B cell (primary cell): ENCODE data around the gene TP63. TPM values are rescaled to one million over a fixed set of nuclear protein-coding genes. Genes with fewer than 3 reads are reported as not detected.

ENCODE experiments used
- ATAC-seq: fragments of 200-7000 bp; cut with Tn5 transposase; one replicate; pipeline ENCODE4 v1.10.0; 2021; ENCODE audit warnings: low read depth, mild to moderate bottlenecking, moderate number of reproducible peaks, moderate library complexity
- CTCF ChIA-PET: fragments of 350-600 bp; sonication (Branson Sonifier 250); formaldehyde crosslinking; loops from one replicate; lab custom pipeline; 2021; ENCODE audit warnings: antibody characterized with exemption, inconsistent platforms; lab: Charles Lee
- POLR2A ChIA-PET: fragments of 350-600 bp; sonication (Branson Sonifier 250); formaldehyde crosslinking; loops from one replicate; lab custom pipeline; 2021; ENCODE audit warnings: antibody characterized with exemption; lab: Charles Lee
- DNase-seq: peaks from one replicate; pipeline ENCODE4 v3.0.0; 2013
- H2AFZ ChIP-seq: 2 replicates; pipeline ENCODE4 v1.6.1; 2012; ENCODE audit warnings: mild to moderate bottlenecking, low read depth, low read length; ENCODE audit not compliant: insufficient read depth, poor library complexity, severe bottlenecking
- H3K27ac ChIP-seq, 2 donors: 1 replicate in 1 of 2; 2 replicates in 1 of 2; pipeline ENCODE4 v1.5.1; 2012 to 2013; ENCODE audit warnings: low read length in 2 of 2, mild to moderate bottlenecking in 2 of 2, moderate library complexity in 1 of 2
- H3K27me3 ChIP-seq, 4 experiments: fragments of 200-600 bp in 1 of 4; sonication (generic) in 1 of 4; replicated peaks in 1 of 4; 1 replicate in 2 of 4; 2 replicates in 2 of 4; pipeline versions ENCODE4 v1.6.1 to v1.7.0; 2013 to 2016; ENCODE audit warnings: low read length in 3 of 4, mild to moderate bottlenecking in 2 of 4, mixed read lengths in 1 of 4, moderate library complexity in 1 of 4; ENCODE audit not compliant: insufficient read depth in 4 of 4, control insufficient read depth in 3 of 4; ENCODE audit errors: control extremely low read depth in 1 of 4
- H3K36me3 ChIP-seq, 2 experiments: replicated peaks in 1 of 2; 1 replicate in 1 of 2; 2 replicates in 1 of 2; pipeline versions ENCODE4 v1.6.1 to v1.7.1; 2013; ENCODE audit warnings: low read length in 1 of 2; ENCODE audit not compliant: insufficient read depth in 2 of 2, control insufficient read depth in 1 of 2; ENCODE audit errors: control extremely low read depth in 1 of 2, extremely low read depth in 1 of 2
- H3K4me1 ChIP-seq, 2 donors: fragments of 200-600 bp in 1 of 2; sonication (generic) in 1 of 2; 1 replicate in 1 of 2; 2 replicates in 1 of 2; pipeline versions ENCODE4 v1.5.1 to v1.6.1; 2013 to 2017; ENCODE audit warnings: low read length in 2 of 2; ENCODE audit not compliant: control insufficient read depth in 2 of 2, insufficient read depth in 2 of 2
- H3K4me2 ChIP-seq: replicated peaks from 2 replicates; pipeline ENCODE3; 2012; ENCODE audit warnings: mild to moderate bottlenecking, low read depth, low read length; ENCODE audit not compliant: poor library complexity, severe bottlenecking
- H3K4me3 ChIP-seq, 5 experiments: fragments of 200-600 bp in 1 of 5; sonication (generic) in 1 of 5; 1 replicate in 3 of 5; 2 replicates in 2 of 5; pipeline versions ENCODE4 v1.5.1 to v1.7.0; 2011 to 2016; ENCODE audit warnings: low read length in 4 of 5, mild to moderate bottlenecking in 4 of 5, low read depth in 2 of 5, control low read depth in 1 of 5, moderate library complexity in 1 of 5; ENCODE audit not compliant: insufficient read depth in 1 of 5; ENCODE audit errors: control extremely low read depth in 1 of 5, extremely low read depth in 1 of 5
- H3K79me2 ChIP-seq: fragments of 200-600 bp; sonication (generic); one replicate; pipeline ENCODE4 v1.6.0; 2016; ENCODE audit warnings: low read length; ENCODE audit not compliant: control insufficient read depth, insufficient read depth
- H3K9ac ChIP-seq: fragments of 200-600 bp; sonication (generic); 2 replicates; pipeline ENCODE4 v1.6.1; 2017; ENCODE audit warnings: mild to moderate bottlenecking, low read length, moderate library complexity
- H3K9me3 ChIP-seq, 3 donors: one replicate each; pipeline versions ENCODE4 v1.6.1 to v1.7.1; 2013; ENCODE audit warnings: low read length in 2 of 3; ENCODE audit not compliant: control insufficient read depth in 2 of 3, insufficient read depth in 1 of 3; ENCODE audit errors: control extremely low read depth in 1 of 3
- H4K20me1 ChIP-seq: 2 replicates; pipeline ENCODE4 v1.6.0; 2012; ENCODE audit warnings: mild to moderate bottlenecking, low read length; ENCODE audit not compliant: insufficient read depth, control insufficient read depth, poor library complexity, severe bottlenecking
- H3K27ac Mint-ChIP-seq: one replicate; pipeline ENCODE4 v1.8.0; 2021; ENCODE audit warnings: mixed read lengths
- H3K27me3 Mint-ChIP-seq: one replicate; pipeline ENCODE4 v1.8.0; 2021; ENCODE audit warnings: mixed read lengths
- H3K4me1 Mint-ChIP-seq: one replicate; pipeline ENCODE4 v1.8.0; 2021; ENCODE audit warnings: mixed read lengths
- H3K4me3 Mint-ChIP-seq: one replicate; pipeline ENCODE4 v1.8.0; 2021; ENCODE audit warnings: mixed read lengths
- H3K9me3 Mint-ChIP-seq: one replicate; pipeline ENCODE4 v1.8.0; 2022; ENCODE audit warnings: mixed read lengths; ENCODE audit not compliant: insufficient read depth
- CTCF ChIP-seq: fragments of 200-600 bp; IDR thresholded peaks from one replicate; pipeline ENCODE4 v1.8.0; 2022; ENCODE audit warnings: antibody characterized with exemption, mild to moderate bottlenecking
- EZH2 ChIP-seq: IDR thresholded peaks from 2 replicates; pipeline ENCODE4 v1.6.1; 2012; ENCODE audit warnings: borderline replicate concordance, low read depth, mild to moderate bottlenecking, moderate library complexity, low read length; ENCODE audit not compliant: insufficient read depth, poor library complexity, severe bottlenecking
- WGBS: methylation state at CpG from one replicate; pipeline ENCODE4 v1.1.5; 2013; ENCODE audit warnings: missing lambda C conversion rate; ENCODE audit not compliant: insufficient coverage; 5-methylcytosine and 5-hydroxymethylcytosine counted together
- intact Hi-C: fragments of 100-400 bp; cut with micrococcal nuclease; formaldehyde crosslinking; loops from one replicate; pipeline ENCODE4 v1.10.0; 2022
- polyA plus RNA-seq: library from polyadenylated mRNA; depleted of rRNA; stranded (reverse); fragments of >200 nt; gene quantifications from 2 replicates; pipeline ENCODE4 v1.2.3, GENCODE V29; 2012
- total RNA-seq, 2 donors: library from RNA; stranded (reverse); fragments of 120-200 nt in 1 of 2; gene quantifications; 1 replicate in 1 of 2; 2 replicates in 1 of 2; pipeline versions ENCODE4 v1.2.3 to v1.2.4, GENCODE V29; 2013 to 2022

The TP63 gene
- total and polyA plus RNA-seq, 2 donors (not counting 1 experiment from before 2014, with no cell fraction given), result 1.2 to 2.0 TPM

DNA sequence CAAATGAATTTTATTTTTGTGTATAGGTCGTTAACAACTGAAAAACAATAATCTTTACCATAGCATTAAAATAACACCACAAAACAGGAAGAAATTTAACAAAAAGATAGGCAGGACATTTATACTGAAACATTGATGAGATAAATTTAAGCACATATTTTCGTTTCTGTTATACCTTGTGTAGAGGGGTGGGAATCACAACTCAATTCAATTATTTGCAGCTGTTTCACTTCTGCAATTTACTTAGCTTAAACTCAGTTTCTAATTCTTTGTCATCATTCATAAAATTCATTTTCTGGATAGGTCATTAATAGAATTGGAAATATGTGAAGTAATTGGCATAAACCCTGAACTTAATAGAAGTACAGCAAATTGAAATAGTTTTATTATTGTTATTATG is 42.3 kb downstream of the TP63 start:
- Histone ChIP-seq H3K4me2 (no peak overlapping the region), H3K79me2 (no peaks in the 10 kb centered on the region), H3K27me3 (no peaks in the 10 kb centered on the region), H3K4me3 (no peak overlapping the region), H3K4me1 (no peaks in the 10 kb centered on the region), H2AFZ (no peak overlapping the region), H3K36me3 (no peaks in the 10 kb centered on the region), H3K9me3 (no peaks in the 10 kb centered on the region), H4K20me1 (no peaks in the 10 kb centered on the region), H3K9ac (no peak overlapping the region), H3K27ac (no peak overlapping the region)
- H3K27me3 Mint-ChIP-seq, result no peaks in the 10 kb centered on the region
- H3K27ac Mint-ChIP-seq, result no peak overlapping the region
- DNase-seq (no peak), ATAC-seq (no peak)
- ChIA-PET CTCF (no interaction called here), POLR2A (no interaction called here)
- TF ChIP-seq EZH2 (no peak), CTCF (no peak)
- intact Hi-C loops, result no loop called here
- peaks cover 2% of the 10 kb centered on the region for H3K9me3 Mint-ChIP-seq
- WGBS, result no CpG with 5 or more reads among the region's 2 CpGs
- H3K4me3 Mint-ChIP-seq, result no peak overlapping the region
- peaks cover 5% of the 10 kb centered on the region for H3K4me1 Mint-ChIP-seq

- peaks cover 2% of the 10 kb centered on the region for H3K9me3 Mint-ChIP-seq
- no peaks in the 10 kb centered on the region for H3K79me2 ChIP-seq
- no peak overlapping the region for H3K27ac Mint-ChIP-seq
- POLR2A ChIA-PET, result no interaction called here
- CTCF ChIA-PET, result no interaction called here
- DNase-seq, result no peak
- no peak overlapping the region for H3K4me3 ChIP-seq
- no peaks in the 10 kb centered on the region for H3K4me1 ChIP-seq
- TF ChIP-seq EZH2 (no peak), CTCF (no peak)
- H3K4me2 ChIP-seq, result no peak overlapping the region
- H4K20me1 ChIP-seq, result no peaks in the 10 kb centered on the region
- no peak overlapping the region for H3K27ac ChIP-seq
- no peaks in the 10 kb centered on the region for H3K27me3 Mint-ChIP-seq
- H3K36me3 ChIP-seq, result no peaks in the 10 kb centered on the region
- H3K9me3 ChIP-seq, result no peaks in the 10 kb centered on the region
- H3K9ac ChIP-seq, result no peak overlapping the region
- 100% methylated on average over 1 of the region's 6 CpGs for whole genome bisulfite sequencing
- ATAC-seq, result no peak
- no peaks in the 10 kb centered on the region for H3K27me3 ChIP-seq
- intact Hi-C loops, result no loop called here
- H2AFZ ChIP-seq, result no peak overlapping the region
- H3K4me3 Mint-ChIP-seq, result no peak overlapping the region
- peaks cover 5% of the 10 kb centered on the region for H3K4me1 Mint-ChIP-seq
These were observed 43.2 kb downstream of the TP63 start for GRCh38 chr3:189674249-189674913.
